ENCODE measurements around the gene LHX3.

GRCh38 chr9:136235709-136236455 lies 31.0 kb upstream of the LHX3 start:
- TF ChIP-seq CTCF (conservative IDR thresholded peaks at IDR 0.05; ENCODE audit: low read depth, low read length) (no peak), RFX5 (IDR thresholded peaks at IDR 0.05; ENCODE audit: low read depth, low read length) (no peak), POLR2A (IDR thresholded peaks at IDR 0.05; ENCODE audit: low read depth, low read length) (no peak), RAD21 (IDR thresholded peaks at IDR 0.05; ENCODE audit: low read length) (no peak), USF2 (IDR thresholded peaks at IDR 0.05; ENCODE audit: low read depth, low read length) (no peak), MAFK (IDR thresholded peaks at IDR 0.05; ENCODE audit: low read depth, low read length) (no peak), BHLHE40 (IDR thresholded peaks at IDR 0.05; ENCODE audit: low read depth, low read length) (no peak), SMC3 (IDR thresholded peaks at IDR 0.05; ENCODE audit: low read depth, low read length) (no peak), CEBPB (IDR thresholded peaks at IDR 0.05; ENCODE audit: low read depth, low read length) (no peak), MXI1 (IDR thresholded peaks at IDR 0.05; ENCODE audit: borderline replicate concordance, low read depth, low read length) (no peak), CHD1 (IDR thresholded peaks at IDR 0.05; ENCODE audit: low read depth, low read length) (no peak), MAZ (IDR thresholded peaks at IDR 0.05; ENCODE audit: borderline replicate concordance, low read depth, low read length) (no peak), FOS (IDR thresholded peaks at IDR 0.05; ENCODE audit: low read depth, low read length) (no peak), ELK1 (IDR thresholded peaks at IDR 0.05; ENCODE audit: borderline replicate concordance, low read depth, low read length) (no peak)

Measured in IMR-90 (cell line).